Chondrocyte (in vitro differentiated cells): ENCODE data around the gene TMEM59. TPM values are rescaled to one million over a fixed set of nuclear protein-coding genes. Genes with fewer than 3 reads are reported as not detected.

Experiments used
- DNase-seq: peaks from one replicate; pipeline ENCODE4 v3.0.0; 2021; ENCODE audit warnings: mixed read lengths, low spot score
- H3K27ac Mint-ChIP-seq: one replicate; pipeline ENCODE4 v1.8.0; 2021; ENCODE audit warnings: mild to moderate bottlenecking, moderate library complexity, mixed read lengths; ENCODE audit not compliant: unreplicated experiment
- H3K27me3 Mint-ChIP-seq: 2 replicates; pipeline ENCODE4 v1.8.0; 2021; ENCODE audit warnings: low read depth, mixed read lengths
- H3K36me3 Mint-ChIP-seq: 2 replicates; pipeline ENCODE4 v1.8.0; 2021; ENCODE audit warnings: low read depth, mixed read lengths
- H3K4me1 Mint-ChIP-seq: 2 replicates; pipeline ENCODE4 v1.8.0; 2021; ENCODE audit warnings: low read depth, mild to moderate bottlenecking, mixed read lengths
- H3K4me3 Mint-ChIP-seq: one replicate; pipeline ENCODE4 v1.8.0; 2021; ENCODE audit warnings: mild to moderate bottlenecking, moderate library complexity, mixed read lengths; ENCODE audit not compliant: unreplicated experiment
- H3K9me3 Mint-ChIP-seq: 2 replicates; pipeline ENCODE4 v1.8.0; 2021; ENCODE audit warnings: low read depth, mixed read lengths
- CTCF ChIP-seq: fragments of 200-600 bp; sonication (generic); IDR thresholded peaks from 2 replicates; pipeline ENCODE4 v1.5.0; 2021; ENCODE audit warnings: antibody characterized with exemption, mild to moderate bottlenecking, moderate library complexity
- total RNA-seq: library from RNA; stranded (reverse); gene quantifications from 3 replicates; pipeline ENCODE4 v1.2.1, GENCODE V29; 2021

TMEM59 gene
- total RNA-seq, 1 donor from 2014 or later, result 301 TPM

DNA sequence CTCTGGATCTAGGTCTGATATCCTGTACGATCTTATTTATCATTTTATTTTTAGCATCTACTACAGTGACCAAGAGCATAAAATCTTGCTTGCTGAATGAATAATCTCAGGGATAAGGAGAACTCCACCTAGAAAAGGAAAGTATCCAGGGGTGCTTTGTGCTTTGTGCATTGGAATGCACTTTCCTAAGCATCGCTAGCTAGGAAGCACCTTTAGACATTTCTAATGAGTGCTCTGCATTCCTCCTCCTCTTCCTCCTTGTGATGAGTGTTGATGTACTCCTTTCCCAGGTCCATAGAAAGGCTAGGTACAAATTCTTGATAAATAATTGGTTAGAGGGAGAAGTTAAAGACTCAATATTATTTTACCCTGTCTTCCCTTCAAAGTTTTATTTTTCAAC lies 31.8 kb upstream of the TMEM59 start:
- Mint-ChIP-seq H3K27ac (no peak overlapping the region), H3K4me1 (no peaks in the 10 kb centered on the region), H3K36me3 (peaks cover 2% of the 10 kb centered on the region), H3K4me3 (no peak overlapping the region), H3K27me3 (no peaks in the 10 kb centered on the region), H3K9me3 (no peaks in the 10 kb centered on the region)
- no peak for TF ChIP-seq CTCF
- DNase-seq, result no peak

DNA sequence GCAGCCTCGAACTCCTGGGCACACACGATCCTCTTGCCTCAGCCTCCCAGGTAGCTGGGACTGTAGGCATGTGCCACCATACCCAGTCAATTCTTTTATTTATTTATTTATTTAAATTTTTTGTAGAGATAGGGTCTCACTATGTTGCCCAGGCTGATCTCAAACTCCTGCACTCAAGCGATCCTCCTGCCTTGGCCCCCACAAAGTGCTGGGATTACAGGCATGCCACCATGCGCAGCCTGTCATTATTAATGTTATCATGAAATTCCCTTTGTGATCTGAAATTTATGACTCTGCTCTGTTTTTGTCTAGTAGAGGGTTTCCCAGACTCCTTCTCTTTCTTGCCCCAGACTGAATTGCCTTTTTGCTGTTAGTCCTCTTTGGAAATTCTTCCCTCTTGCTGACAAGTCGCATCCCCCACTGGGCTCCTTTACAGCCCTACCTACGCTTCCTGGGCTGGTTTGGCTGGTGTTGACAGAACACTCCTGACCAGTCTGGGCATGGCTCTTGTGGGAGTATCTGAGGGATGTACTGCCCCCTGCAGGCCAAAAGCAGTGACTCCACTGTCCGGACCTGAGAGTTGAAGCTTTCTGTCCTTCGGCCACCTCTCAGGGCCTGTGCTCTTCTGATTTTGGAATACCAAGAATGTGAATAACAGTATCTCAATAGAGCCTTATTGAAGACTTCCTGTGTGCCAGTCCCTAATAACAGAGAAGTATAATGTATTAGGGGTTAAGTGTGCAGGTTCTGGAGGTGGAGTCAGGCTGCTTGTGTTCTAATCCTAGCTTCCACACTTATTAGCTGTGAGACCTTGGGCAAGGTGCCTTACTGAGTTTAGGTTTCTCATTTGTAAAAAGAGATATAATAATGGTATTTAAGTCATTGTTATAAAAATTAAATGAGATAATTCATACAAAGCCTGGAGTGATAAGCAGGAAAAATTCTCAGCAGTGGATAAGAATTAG lies 28.6 kb upstream of the TMEM59 start:
- no peaks in the 10 kb centered on the region for H3K9me3 Mint-ChIP-seq
- no peak overlapping the region for H3K27ac Mint-ChIP-seq
- peak; percentile 78 for TF ChIP-seq CTCF
- H3K4me3 Mint-ChIP-seq, result no peak overlapping the region
- peaks cover 2% of the 10 kb centered on the region for H3K36me3 Mint-ChIP-seq
- H3K4me1 Mint-ChIP-seq, result no peaks in the 10 kb centered on the region
- H3K27me3 Mint-ChIP-seq, result no peaks in the 10 kb centered on the region
- DNase-seq, result no peak

GRCh38 chr1:54080598-54081049 lies 27.6 kb upstream of the TMEM59 start:
- no peak for DNase-seq
- no peak overlapping the region for H3K27ac Mint-ChIP-seq
- H3K4me3 Mint-ChIP-seq, result no peak overlapping the region
- TF ChIP-seq CTCF, result no peak
- H3K9me3 Mint-ChIP-seq, result no peaks in the 10 kb centered on the region
- H3K36me3 Mint-ChIP-seq, result peaks cover 2% of the 10 kb centered on the region
- no peaks in the 10 kb centered on the region for H3K4me1 Mint-ChIP-seq
- H3K27me3 Mint-ChIP-seq, result no peaks in the 10 kb centered on the region

GRCh38 chr1:54077359-54077758 lies 24.4 kb upstream of the TMEM59 start:
- no peaks in the 10 kb centered on the region for H3K4me1 Mint-ChIP-seq
- H3K27me3 Mint-ChIP-seq, result no peaks in the 10 kb centered on the region
- no peak overlapping the region for H3K4me3 Mint-ChIP-seq
- no peak overlapping the region for H3K27ac Mint-ChIP-seq
- no peak for DNase-seq
- TF ChIP-seq CTCF, result no peak
- no peaks in the 10 kb centered on the region for H3K9me3 Mint-ChIP-seq
- H3K36me3 Mint-ChIP-seq, result peaks cover 2% of the 10 kb centered on the region

GRCh38 chr1:54070171-54070837 lies 17.3 kb upstream of the TMEM59 start:
- H3K4me3 Mint-ChIP-seq, result no peak overlapping the region
- peaks cover 5% of the 10 kb centered on the region for H3K36me3 Mint-ChIP-seq
- H3K27me3 Mint-ChIP-seq, result no peaks in the 10 kb centered on the region
- no peaks in the 10 kb centered on the region for H3K9me3 Mint-ChIP-seq
- no peaks in the 10 kb centered on the region for H3K4me1 Mint-ChIP-seq
- H3K27ac Mint-ChIP-seq, result no peak overlapping the region
- DNase-seq, result no peak
- TF ChIP-seq CTCF, result peak; percentile 99
